Measurements from ENCODE around the gene OR2D3. TPM values are rescaled to one million over a fixed set of nuclear protein-coding genes. Genes with fewer than 3 reads are reported as not detected.

OR2D3 gene
- total and polyA plus RNA-seq, 8 donors, result not detected

Other genes with a start within 250 kb of the OR2D3 start
- gene MRPL17, start 237.7 kb upstream of the OR2D3 start, total RNA-seq, result 100 to 1,000 TPM in 1 of 5 donors, 10 to 100 TPM in 3, 1 to 10 TPM in 1; 9.0 to 148 (median 20.4) TPM
- gene MRPL17, start 237.7 kb upstream of the OR2D3 start, polyA plus RNA-seq, result 10 to 100 TPM; 43.2 to 52.2 (median 49.4) TPM
- under 1 TPM in 2 of 5 donors, not detected in 3; 0.29 to 0.55 TPM for gene OR2AG2, start 149.0 kb upstream of the OR2D3 start, total RNA-seq
- not detected for gene OR2AG2, start 149.0 kb upstream of the OR2D3 start, polyA plus RNA-seq
- under 1 TPM in 1 of 5 donors, not detected in 4; under 0.01 TPM for gene OR2AG1, start 138.0 kb upstream of the OR2D3 start, total RNA-seq
- not detected for gene OR2AG1, start 138.0 kb upstream of the OR2D3 start, polyA plus RNA-seq
- under 1 TPM in 1 of 5 donors, not detected in 4; 0.55 TPM for gene OR6A2, start 121.3 kb upstream of the OR2D3 start, total RNA-seq
- gene OR6A2, start 121.3 kb upstream of the OR2D3 start, polyA plus RNA-seq, result not detected
- gene OR10A5, start 75.3 kb upstream of the OR2D3 start, total RNA-seq, result not detected
- gene OR10A5, start 75.3 kb upstream of the OR2D3 start, polyA plus RNA-seq, result not detected
- gene OR10A2, start 57.9 kb upstream of the OR2D3 start, total RNA-seq, result not detected
- not detected for gene OR10A2, start 57.9 kb upstream of the OR2D3 start, polyA plus RNA-seq
- gene OR10A4, start 44.4 kb upstream of the OR2D3 start, total RNA-seq, result not detected
- gene OR10A4, start 44.4 kb upstream of the OR2D3 start, polyA plus RNA-seq, result not detected
- not detected for gene OR2D2, start 28.5 kb upstream of the OR2D3 start, total RNA-seq
- gene OR2D2, start 28.5 kb upstream of the OR2D3 start, polyA plus RNA-seq, result not detected
- 10 to 100 TPM in 1 of 5 donors, 1 to 10 TPM in 3, under 1 TPM in 1; 0.89 to 12.3 (median 2.4) TPM for gene ZNF215, start 5.4 kb downstream of the OR2D3 start, total RNA-seq
- gene ZNF215, start 5.4 kb downstream of the OR2D3 start, polyA plus RNA-seq, result under 1 TPM in 2 of 3 donors, not detected in 1; 0.46 to 0.98 TPM
- 1 to 10 TPM in 1 of 5 donors, under 1 TPM in 2, not detected in 2; 0.58 to 4.0 (median 0.87) TPM for gene ZNF214, start 99.3 kb downstream of the OR2D3 start, total RNA-seq
- under 1 TPM; 0.37 to 0.63 (median 0.61) TPM for gene ZNF214, start 99.3 kb downstream of the OR2D3 start, polyA plus RNA-seq
- gene NLRP14, start 99.5 kb downstream of the OR2D3 start, total RNA-seq, result under 1 TPM in 1 of 5 donors, not detected in 4; 0.18 TPM
- gene NLRP14, start 99.5 kb downstream of the OR2D3 start, polyA plus RNA-seq, result not detected
- 1 to 10 TPM in 1 of 5 donors, under 1 TPM in 1, not detected in 3; 0.18 to 7.6 TPM for gene RBMXL2, start 168.0 kb downstream of the OR2D3 start, total RNA-seq
- gene RBMXL2, start 168.0 kb downstream of the OR2D3 start, polyA plus RNA-seq, result not detected